GM23248 (cell line): ENCODE data around the gene NMNAT1. TPM values are rescaled to one million over a fixed set of nuclear protein-coding genes. Genes with fewer than 3 reads are reported as not detected.

Source experiments
- DNase-seq: peaks from one replicate; pipeline ENCODE4 v3.0.0-alpha.2; 2015
- H2AFZ ChIP-seq: fragments of 200-600 bp; sonication (generic); 2 replicates; pipeline ENCODE4 v1.6.1; 2016; ENCODE audit warnings: antibody characterized with exemption
- H3F3A ChIP-seq: fragments of 200-600 bp; sonication (generic); 2 replicates; pipeline ENCODE4 v1.6.1; 2016; ENCODE audit warnings: mild to moderate bottlenecking, antibody characterized with exemption, mixed run types; ENCODE audit not compliant: insufficient read depth
- H3K27ac ChIP-seq: fragments of 200-600 bp; sonication (generic); 2 replicates; pipeline ENCODE4 v1.5.1; 2016; ENCODE audit warnings: mild to moderate bottlenecking
- H3K27me3 ChIP-seq: fragments of 200-600 bp; sonication (generic); replicated peaks from 2 replicates; pipeline ENCODE4 v1.6.1; 2016; ENCODE audit warnings: mild to moderate bottlenecking; ENCODE audit not compliant: insufficient read depth
- H3K36me3 ChIP-seq: fragments of 200-600 bp; sonication (generic); 2 replicates; pipeline ENCODE4 v1.6.1; 2016; ENCODE audit warnings: low read depth, mild to moderate bottlenecking
- H3K4me1 ChIP-seq: fragments of 200-600 bp; sonication (generic); 2 replicates; pipeline ENCODE4 v1.6.1; 2016; ENCODE audit warnings: mild to moderate bottlenecking; ENCODE audit not compliant: insufficient read depth
- H3K4me2 ChIP-seq: fragments of 200-600 bp; sonication (generic); one replicate; pipeline ENCODE4 v1.6.1; 2016; ENCODE audit warnings: mild to moderate bottlenecking; ENCODE audit not compliant: unreplicated experiment
- H3K4me3 ChIP-seq: fragments of 200-600 bp; sonication (generic); 2 replicates; pipeline ENCODE4 v1.5.1; 2016; ENCODE audit warnings: mild to moderate bottlenecking
- H3K79me2 ChIP-seq: fragments of 200-600 bp; sonication (generic); 2 replicates; pipeline ENCODE4 v1.6.1; 2016; ENCODE audit warnings: mild to moderate bottlenecking; ENCODE audit not compliant: insufficient read depth
- H3K9ac ChIP-seq: fragments of 200-600 bp; sonication (generic); 2 replicates; pipeline ENCODE4 v1.6.1; 2016; ENCODE audit warnings: mild to moderate bottlenecking
- H3K9me2 ChIP-seq: fragments of 200-600 bp; sonication (generic); 2 replicates; pipeline ENCODE4 v1.6.1; 2016; ENCODE audit warnings: mixed run types, mild to moderate bottlenecking, moderate library complexity; ENCODE audit not compliant: insufficient read depth
- H3K9me3 ChIP-seq: fragments of 200-600 bp; sonication (generic); one replicate; pipeline ENCODE4 v1.6.1; 2017; ENCODE audit warnings: low read depth
- H4K20me1 ChIP-seq: fragments of 200-600 bp; sonication (generic); 2 replicates; pipeline ENCODE4 v1.6.0; 2016; ENCODE audit not compliant: insufficient read depth
- EZH2 ChIP-seq: fragments of 200-600 bp; sonication (generic); IDR thresholded peaks from 2 replicates; pipeline ENCODE4 v1.6.1; 2018; ENCODE audit warnings: antibody characterized with exemption, mild to moderate bottlenecking; ENCODE audit not compliant: insufficient read depth, poor library complexity, severe bottlenecking
- EZH2phosphoT487 ChIP-seq: fragments of 200-600 bp; sonication (generic); IDR thresholded peaks from 2 replicates; pipeline ENCODE4 v1.6.1; 2018; ENCODE audit warnings: antibody characterized with exemption, moderate library complexity, mild to moderate bottlenecking, low read depth; ENCODE audit not compliant: insufficient read depth
- WGBS, 2 experiments: methylation state at CpG; one replicate each; pipeline ENCODE4 v1.1.6; 2015 to 2017; ENCODE audit warnings: low lambda C conversion rate in 2 of 2, low coverage in 1 of 2; ENCODE audit errors: missing lambda C conversion rate in 2 of 2; 5-methylcytosine and 5-hydroxymethylcytosine counted together
- in situ Hi-C: fragments of 300-500 bp; cut with MboI; formaldehyde crosslinking; loops from 2 replicates; pipeline ENCODE4 v1.15.0; 2020
- microRNA-seq: library from miRNA; unstranded; fragments of <30 nt; microRNA quantifications from one replicate; pipeline ENCODE4, GENCODE V29; 2016; ENCODE audit warnings: borderline number of aligned reads
- polyA plus RNA-seq: library from polyadenylated mRNA; unstranded; fragments of >200 nt; fragmentation: Nextera tagmentation; extraction: Ambion mirVana; gene quantifications from 2 replicates; pipeline ENCODE4 v1.2.1, GENCODE V29; 2016
- small RNA-seq: library from RNA; depleted of rRNA; stranded (forward); fragments of <200 nt; gene quantifications from one replicate; pipeline ENCODE3, GENCODE V24; 2014; ENCODE audit warnings: low read depth, low replicate concordance
- total RNA-seq: library from RNA; depleted of rRNA; stranded (reverse); fragments of >200 nt; shearing (Covaris generic); gene quantifications from 2 replicates; pipeline ENCODE4 v1.2.3, GENCODE V29; 2014; rRNA removed

Gene NMNAT1
- total and polyA plus RNA-seq, 2 experiments from 2014 or later, result 15.2 to 18.8 TPM

DNA sequence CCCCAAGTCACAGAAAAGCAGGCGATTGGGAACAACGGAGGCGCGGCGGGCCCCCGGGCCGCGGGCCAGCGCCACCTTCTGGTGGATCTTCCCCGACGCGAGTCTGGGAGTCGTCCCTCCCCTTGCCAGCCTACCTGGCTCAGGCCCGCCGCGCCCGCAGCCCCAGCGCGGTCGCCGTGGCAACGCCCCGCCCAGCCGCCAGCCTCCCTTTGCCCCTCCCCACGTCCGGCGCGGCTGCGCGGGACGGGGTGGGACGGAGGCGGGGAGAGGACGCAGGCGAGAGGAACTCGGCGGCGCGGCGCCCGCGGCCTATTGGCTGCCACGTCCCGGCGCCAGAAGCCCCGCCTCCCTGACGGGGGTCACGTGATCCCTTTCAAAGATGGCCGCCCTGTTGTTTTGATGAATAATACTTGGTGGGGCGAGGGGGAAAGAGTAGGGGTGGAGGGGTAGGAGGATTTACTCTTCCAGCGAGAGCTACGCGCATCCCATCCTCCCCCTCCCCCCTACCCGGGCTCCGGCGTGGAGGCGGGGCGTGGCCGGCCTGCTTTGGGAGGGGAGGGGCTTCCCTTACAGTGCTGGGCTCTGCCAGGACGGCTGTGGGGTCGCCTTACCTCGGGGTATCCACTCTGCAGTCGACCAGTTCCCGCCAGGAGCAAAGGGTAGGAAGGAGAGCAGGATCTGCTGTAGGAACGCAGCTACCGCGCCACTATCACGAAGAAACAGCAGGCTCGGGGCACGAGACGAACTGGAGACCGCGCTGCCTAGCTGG, 89.5 kb downstream of the NMNAT1 start, which contains the start of gene UBE4B:
Gene UBE4B, plus strand, starts transcription at position 369 of the 769 bp plus-strand sequence. CDS start 713 bp downstream, outside the sequence.
- Histone ChIP-seq H3K27ac (peak within 1 kb of the TSS; percentile 97), H3K9me3 (no peaks in the 10 kb centered on the region), H3K79me2 (peaks cover 49% of the 10 kb centered on the region), H3K36me3 (no peaks in the 10 kb centered on the region; the same call in 1 of the 2 replicates), H4K20me1 (no peaks in the 10 kb centered on the region), H3K9me2 (no peaks in the 10 kb centered on the region), H3K4me1 (peaks cover 14% of the 10 kb centered on the region; the same call in 1 of the 2 replicates), H2AFZ (peak within 1 kb of the TSS; percentile 96), H3K9ac (peak within 1 kb of the TSS; percentile 98), H3K27me3 (no peaks in the 10 kb centered on the region), H3F3A (peaks cover 28% of the 10 kb centered on the region), H3K4me2 (peak within 1 kb of the TSS; percentile 99), H3K4me3 (peak within 1 kb of the TSS; percentile 99)
- in situ Hi-C loops, result no loop called here
- 1 to 2% methylated on average over 25 to 50 of the region's 73 CpGs for WGBS, 2 experiments
- DNase-seq, result peak; percentile 99
- TF ChIP-seq EZH2phosphoT487, result no peak
- no peak for TF ChIP-seq EZH2

GRCh38 chr1:10033359-10033845, 90.1 kb downstream of the NMNAT1 start:
- peaks cover 28% of the 10 kb centered on the region for H3F3A ChIP-seq
- peaks cover 56% of the 10 kb centered on the region for H3K79me2 ChIP-seq
- DNase-seq, result peak; percentile 78
- H4K20me1 ChIP-seq, result no peaks in the 10 kb centered on the region
- H3K4me1 ChIP-seq, result peaks cover 14% of the 10 kb centered on the region; the same call in 1 of the 2 replicates
- H3K9me3 ChIP-seq, result no peaks in the 10 kb centered on the region
- peak overlapping the region; percentile 99 for H3K4me3 ChIP-seq
- WGBS, 2 experiments, result 0 to 2% methylated on average over 18 to 19 of the region's 19 CpGs
- peak overlapping the region; percentile 99 for H3K4me2 ChIP-seq
- H3K27ac ChIP-seq, result peak overlapping the region; percentile 97
- H3K36me3 ChIP-seq, result peaks cover 5% of the 10 kb centered on the region; the same call in 1 of the 2 replicates
- H2AFZ ChIP-seq, result peak overlapping the region; percentile 96
- H3K9me2 ChIP-seq, result no peaks in the 10 kb centered on the region
- H3K27me3 ChIP-seq, result no peaks in the 10 kb centered on the region
- H3K9ac ChIP-seq, result peak overlapping the region; percentile 98
- TF ChIP-seq EZH2, result no peak
- no peak for TF ChIP-seq EZH2phosphoT487
- in situ Hi-C loops, result no loop called here

Small RNAs within 50 kb of the gene (microRNA-seq; reads per million reads assigned to microRNA genes)
- gene MIR5697, result not detected

Small RNAs within 50 kb of the gene (small RNA-seq; reads per million reads assigned to genes)
- not detected for gene MIR5697

Other genes with a start within 250 kb of the NMNAT1 start
- gene CLSTN1, start 119.5 kb upstream of the NMNAT1 start, total RNA-seq, result 67.8 and 72.6 TPM in 2 replicates
- gene CLSTN1, start 119.5 kb upstream of the NMNAT1 start, polyA plus RNA-seq, result 56.8 and 59.7 TPM in 2 replicates
- 12.5 and 31.0 TPM in 2 replicates for gene CTNNBIP1, start 33.2 kb upstream of the NMNAT1 start, total RNA-seq
- 21.8 and 22.2 TPM in 2 replicates for gene CTNNBIP1, start 33.2 kb upstream of the NMNAT1 start, polyA plus RNA-seq
- gene LZIC, start 84 bp upstream of the NMNAT1 start, total RNA-seq, result 21.2 and 24.0 TPM in 2 replicates
- 26.0 and 31.4 TPM in 2 replicates for gene LZIC, start 84 bp upstream of the NMNAT1 start, polyA plus RNA-seq
- not detected in 2 replicates for gene RBP7, start 53.8 kb downstream of the NMNAT1 start, total RNA-seq
- gene RBP7, start 53.8 kb downstream of the NMNAT1 start, polyA plus RNA-seq, result 0.33 TPM in 1 of 2 replicates, not detected in the other
- 27.6 and 29.3 TPM in 2 replicates for gene UBE4B, start 89.5 kb downstream of the NMNAT1 start, total RNA-seq
- 14.3 and 15.8 TPM in 2 replicates for gene UBE4B, start 89.5 kb downstream of the NMNAT1 start, polyA plus RNA-seq